Measurements from ENCODE around the gene POLD2. TPM values are rescaled to one million over a fixed set of nuclear protein-coding genes. Genes with fewer than 3 reads are reported as not detected.

POLD2 gene
- total and polyA plus RNA-seq, 2 of the 8 experiments (the other 6 are each of a cell fraction or from before 2014, with no cell fraction given), result 148 to 214 TPM

DNA sequence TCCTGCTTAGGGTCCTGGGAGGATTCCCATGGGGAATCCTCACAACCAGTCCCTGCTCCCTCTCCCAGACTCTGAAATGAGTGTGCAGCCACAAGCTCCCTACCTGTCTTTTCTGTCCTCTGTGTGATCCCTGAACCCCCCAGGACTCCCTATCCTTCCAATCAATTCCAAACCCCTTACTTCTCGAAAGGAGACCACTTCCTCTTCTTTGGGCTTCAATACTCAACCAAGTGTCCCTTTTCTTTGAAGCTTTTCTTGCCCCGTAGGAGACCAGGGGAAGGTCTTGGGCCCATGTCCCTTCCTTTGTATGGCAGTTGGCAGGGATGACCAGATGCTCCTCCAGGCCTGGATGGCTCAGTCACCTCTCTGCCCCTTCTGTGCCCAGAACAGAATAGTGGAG lies 17.5 kb downstream of the POLD2 start (continued):
- TF ChIP-seq SAP30 (IDR thresholded peaks at IDR 0.05; ENCODE audit: insufficient read depth, insufficient replicate concordance, low read length), result no peak

All from H1 (cell line).